ENCODE data around the gene RPS6KA2.
"Not testable (repeated sequence)": the region's sequence is repeated elsewhere in the genome, so short reads cannot be mapped to it uniquely, and the experiment has no call there.

RPS6KA2 gene

DNA sequence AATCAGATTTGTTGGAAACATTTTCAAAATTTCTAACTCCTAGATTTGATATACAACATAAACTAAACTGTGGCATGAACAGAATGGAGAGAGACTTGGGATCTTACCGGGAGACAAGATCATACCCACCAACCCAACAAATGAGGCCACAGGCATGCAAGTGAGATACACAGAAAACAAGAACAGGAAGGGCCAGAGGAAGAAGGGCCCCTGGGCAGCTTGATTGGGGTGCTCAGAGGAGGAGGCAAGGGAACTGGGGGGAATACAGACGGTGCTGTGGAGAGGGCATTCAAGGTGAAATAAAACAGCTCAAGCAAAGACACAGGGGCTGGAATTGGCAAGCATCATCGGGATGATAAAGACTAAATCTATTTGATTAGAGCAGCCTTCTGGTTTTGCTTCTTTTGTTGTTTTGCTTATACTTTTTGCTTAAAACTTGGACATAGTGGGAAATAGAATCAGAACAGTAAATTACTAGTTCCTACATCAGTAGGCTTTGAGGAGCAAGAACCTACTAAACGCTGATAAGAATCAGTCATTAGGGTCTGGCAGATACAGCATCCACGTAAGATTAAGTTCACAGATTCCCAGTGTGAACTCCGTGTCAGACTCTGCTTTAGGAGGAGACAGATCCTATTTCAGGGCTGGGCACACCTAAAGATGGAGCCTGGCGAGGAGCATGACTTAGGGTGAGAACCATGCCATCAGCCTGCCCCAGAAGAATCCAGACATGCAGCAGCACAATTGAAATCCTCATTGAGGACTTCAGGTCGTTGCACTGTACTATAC is 37.1 kb downstream of the RPS6KA2 start:
- DNase-seq = no peak
- Mint-ChIP-seq H3K27me3 (no peaks in the 10 kb centered on the region), H3K4me1 (peaks cover 9% of the 10 kb centered on the region), H3K9me3 (no peaks in the 10 kb centered on the region), H3K36me3 (no peaks in the 10 kb centered on the region), H3K27ac (no peak overlapping the region), H3K4me3 (no peak overlapping the region)
- CTCF ChIA-PET = no interaction called here

DNA sequence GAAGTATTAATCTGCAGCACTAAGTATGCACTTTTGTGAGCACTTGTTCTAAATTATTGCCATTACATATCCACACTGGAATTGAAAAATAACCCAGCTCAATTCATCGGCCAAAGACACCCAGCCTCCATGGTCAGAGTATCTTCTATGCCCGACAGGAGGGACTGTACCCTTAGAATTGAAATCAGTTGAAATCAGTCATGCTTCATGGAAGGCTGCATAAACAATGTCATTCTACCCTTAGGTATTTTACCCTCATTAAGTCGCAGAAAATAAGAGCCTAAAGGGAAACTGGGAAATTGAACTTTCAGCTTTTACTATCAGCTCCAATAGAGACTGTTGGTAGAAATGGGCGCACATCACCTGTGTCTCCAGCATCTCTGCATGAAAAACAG is 37.7 kb downstream of the RPS6KA2 start:
- no peaks in the 10 kb centered on the region for H3K36me3 Mint-ChIP-seq
- CTCF ChIA-PET = interaction anchor here (0.6 kb wide), 1 partner anchor 275 kb away, joined by 4 read pairs; no protein-coding TSS in a partner anchor
- no peak overlapping the region for H3K4me3 Mint-ChIP-seq
- H3K27ac Mint-ChIP-seq = no peak overlapping the region
- no peak for DNase-seq
- H3K9me3 Mint-ChIP-seq = no peaks in the 10 kb centered on the region
- peaks cover 9% of the 10 kb centered on the region for H3K4me1 Mint-ChIP-seq
- no peaks in the 10 kb centered on the region for H3K27me3 Mint-ChIP-seq

DNA sequence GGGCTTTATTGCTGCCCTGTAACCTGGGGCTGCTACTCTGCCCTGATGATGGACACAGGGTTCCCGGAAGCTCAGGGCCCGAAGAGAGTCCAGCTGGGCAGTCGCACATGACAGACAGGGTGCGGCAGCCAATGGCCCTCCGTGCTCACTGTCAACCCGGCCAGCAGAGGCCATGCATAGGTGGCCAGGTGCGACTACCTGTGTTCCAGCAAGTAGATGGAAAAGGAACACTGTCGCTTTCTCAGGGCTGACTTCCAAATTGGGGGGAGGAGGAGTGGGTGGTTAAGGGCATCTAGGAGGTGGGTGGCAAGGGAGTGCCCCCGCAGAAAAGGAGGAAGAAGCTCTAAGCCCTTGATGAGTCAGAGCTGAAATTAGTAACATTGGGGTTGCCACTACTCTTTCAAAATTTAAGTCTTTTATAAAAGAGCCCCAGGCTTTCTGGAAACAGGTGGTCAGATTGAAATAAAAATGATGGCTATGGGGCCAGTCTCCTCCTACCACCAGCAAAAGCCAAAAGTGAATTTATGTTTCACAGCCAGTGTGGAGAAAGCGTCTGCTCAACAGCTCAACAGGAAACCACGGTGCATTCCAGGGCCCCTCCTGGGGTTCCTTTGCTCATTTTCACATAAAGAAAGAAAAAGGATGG is 38.2 kb downstream of the RPS6KA2 start:
- H3K27ac Mint-ChIP-seq = no peak overlapping the region
- CTCF ChIA-PET = interaction anchor here (0.6 to 1.1 kb wide), 2 partner anchors 189 to 274 kb away, joined by 3 to 4 read pairs; no protein-coding TSS in a partner anchor

DNA sequence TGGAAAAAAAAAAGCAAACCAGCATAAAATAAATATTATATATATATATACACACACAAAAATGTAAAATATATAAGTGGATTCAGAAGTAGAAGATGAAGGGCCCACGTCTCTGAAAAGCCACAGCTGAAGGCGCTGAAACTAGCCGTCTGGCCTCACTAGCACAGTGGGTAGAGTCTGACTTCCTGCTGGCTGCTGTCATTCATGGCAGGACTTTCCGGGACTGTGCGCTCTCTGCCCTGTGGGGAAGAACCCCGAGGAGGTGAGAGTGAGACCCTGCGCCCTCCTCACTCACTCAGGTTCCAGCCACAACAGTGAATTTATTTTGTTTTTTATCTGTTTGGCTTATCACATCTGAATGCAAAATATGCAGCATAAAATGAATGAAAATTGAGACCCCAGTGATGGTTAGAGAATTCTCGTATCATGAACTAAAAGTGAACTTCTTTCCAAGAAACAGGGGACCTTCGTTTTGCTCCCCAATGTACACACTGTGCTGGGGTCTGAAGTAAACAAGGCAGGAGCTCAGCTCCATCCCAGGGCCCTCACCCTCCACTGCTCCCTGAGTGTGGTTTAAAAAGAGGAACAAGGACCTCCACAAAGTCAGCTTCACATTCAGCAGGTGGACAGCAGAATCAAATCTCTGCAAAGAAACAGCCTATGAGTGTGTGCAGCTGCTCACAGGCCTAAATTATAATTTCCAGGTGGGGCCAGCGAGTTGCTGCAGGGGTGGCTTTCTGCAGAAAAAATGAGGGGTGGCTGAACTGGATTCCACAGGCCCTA is 39.2 kb downstream of the RPS6KA2 start:
- no peaks in the 10 kb centered on the region for H3K36me3 Mint-ChIP-seq
- CTCF ChIA-PET = interaction anchor here (1.1 kb wide), 1 partner anchor 188 kb away, joined by 3 read pairs; no protein-coding TSS in a partner anchor
- DNase-seq = no peak
- H3K9me3 Mint-ChIP-seq = no peaks in the 10 kb centered on the region
- H3K4me1 Mint-ChIP-seq = peaks cover 9% of the 10 kb centered on the region
- no peaks in the 10 kb centered on the region for H3K27me3 Mint-ChIP-seq
- no peak overlapping the region for H3K27ac Mint-ChIP-seq
- no peak overlapping the region for H3K4me3 Mint-ChIP-seq

More for the DNA sequence above, 38.2 kb downstream of the RPS6KA2 start:
- H3K27me3 Mint-ChIP-seq = no peaks in the 10 kb centered on the region
- no peak for DNase-seq
- H3K36me3 Mint-ChIP-seq = no peaks in the 10 kb centered on the region
- H3K4me3 Mint-ChIP-seq = no peak overlapping the region
- H3K9me3 Mint-ChIP-seq = no peaks in the 10 kb centered on the region
- H3K4me1 Mint-ChIP-seq = peaks cover 9% of the 10 kb centered on the region

DNA sequence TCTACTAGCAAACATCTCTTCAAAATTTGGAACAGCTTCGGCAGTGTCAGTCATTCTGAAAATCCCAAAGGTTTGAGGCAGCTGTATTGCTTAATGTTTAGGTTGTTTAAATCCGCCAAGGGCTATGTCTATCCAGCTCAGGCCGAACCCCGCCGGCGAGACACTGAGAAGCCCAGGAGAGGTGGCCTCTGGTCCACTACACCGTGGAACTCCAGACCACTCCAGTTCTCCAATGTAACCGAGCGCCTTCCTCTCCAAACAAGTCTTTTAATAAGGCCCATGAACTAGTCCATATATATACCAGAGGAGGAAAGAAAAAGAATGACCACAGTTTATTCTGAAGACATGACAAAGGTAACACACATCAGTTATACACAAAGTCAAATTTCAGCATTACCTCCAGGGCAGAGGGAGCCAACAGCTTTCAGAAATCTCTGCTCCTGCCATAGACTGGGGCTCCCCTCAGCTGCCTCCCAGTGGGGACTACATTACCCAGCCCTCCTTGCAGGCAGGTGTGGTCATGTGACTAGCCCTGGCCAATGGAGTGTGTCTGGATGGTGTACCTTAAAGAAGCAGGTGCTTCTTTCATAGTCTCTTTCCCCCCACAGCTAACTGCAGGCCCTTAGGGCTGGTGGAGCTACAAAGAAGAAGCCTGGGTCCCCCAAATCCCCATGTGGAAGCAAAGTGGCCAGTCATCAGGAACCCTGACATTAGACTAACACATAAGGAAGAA is 40.5 kb downstream of the RPS6KA2 start, which contains the start of gene RAMACL:
Gene RAMACL (minus strand): TSS at position 255 of the 733 bp plus-strand sequence. CDS start 201 bp downstream, at position 54.
- Mint-ChIP-seq H3K27ac (no peak within 1 kb of the TSS), H3K27me3 (no peaks in the 10 kb centered on the region)
- CTCF ChIA-PET = no interaction called here

DNA sequence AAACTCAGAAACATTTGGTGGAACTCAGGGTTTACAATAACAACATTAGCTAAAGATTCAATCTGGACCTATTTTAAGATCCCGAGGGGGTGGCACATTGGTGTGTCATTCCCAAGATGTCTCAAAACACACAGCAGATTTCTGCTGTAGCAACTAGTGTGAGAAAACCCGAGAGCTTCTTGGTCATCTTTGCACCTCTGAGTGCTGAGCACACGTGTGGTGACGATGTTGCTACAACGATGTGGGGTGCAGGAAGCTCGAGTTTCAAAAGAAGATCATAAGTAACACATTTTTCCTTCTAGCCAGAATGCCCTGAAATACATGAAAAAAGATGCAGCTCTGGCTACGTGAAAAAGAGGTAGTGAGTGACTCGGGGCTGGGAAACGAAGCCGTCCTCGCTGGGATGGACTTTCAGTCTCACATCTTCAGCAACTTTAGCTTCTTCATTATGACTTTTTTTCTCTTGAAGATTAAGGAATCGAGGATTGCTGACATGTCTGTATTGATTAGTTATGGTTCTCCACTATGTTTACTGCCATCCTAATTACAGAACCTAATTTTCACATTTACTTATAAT is 42.1 kb downstream of the RPS6KA2 start:
- no peak overlapping the region for H3K4me3 Mint-ChIP-seq
- H3K9me3 Mint-ChIP-seq = no peaks in the 10 kb centered on the region
- H3K36me3 Mint-ChIP-seq = no peaks in the 10 kb centered on the region
- DNase-seq = no peak
- no peak overlapping the region for H3K27ac Mint-ChIP-seq
- H3K27me3 Mint-ChIP-seq = no peaks in the 10 kb centered on the region
- H3K4me1 Mint-ChIP-seq = peaks cover 9% of the 10 kb centered on the region
- CTCF ChIA-PET = no interaction called here

More for the DNA sequence above, 40.5 kb downstream of the RPS6KA2 start, which contains the start of gene RAMACL:
- peak; percentile 65 for DNase-seq
- H3K4me3 Mint-ChIP-seq = no peak within 1 kb of the TSS
- no peaks in the 10 kb centered on the region for H3K9me3 Mint-ChIP-seq
- H3K36me3 Mint-ChIP-seq = no peaks in the 10 kb centered on the region
- H3K4me1 Mint-ChIP-seq = peaks cover 9% of the 10 kb centered on the region

DNA sequence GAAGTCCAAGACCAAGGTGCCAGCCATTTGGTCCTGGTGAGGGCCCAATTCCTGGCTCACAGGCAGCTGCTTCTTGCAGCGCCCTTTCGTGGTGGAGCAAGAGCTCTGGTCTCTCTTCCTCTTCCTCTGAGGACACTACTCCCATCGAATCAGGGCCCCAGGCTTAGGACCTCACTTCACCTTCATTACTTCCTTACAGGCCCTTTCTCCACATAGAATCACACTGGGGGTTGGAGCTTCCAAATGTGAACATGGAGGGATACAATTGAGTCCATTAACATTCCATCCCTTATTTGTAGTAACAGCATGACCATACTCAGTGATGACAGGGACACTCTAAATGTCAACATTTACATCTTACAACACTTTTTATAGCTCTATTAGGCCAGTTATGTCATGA is 42.9 kb downstream of the RPS6KA2 start:
- CTCF ChIA-PET = interaction anchor here (1.3 kb wide), 1 partner anchor 270 kb away, joined by 5 read pairs; no protein-coding TSS in a partner anchor
- Mint-ChIP-seq H3K4me1 (peaks cover 6% of the 10 kb centered on the region), H3K36me3 (no peaks in the 10 kb centered on the region), H3K9me3 (no peaks in the 10 kb centered on the region), H3K4me3 (no peak overlapping the region), H3K27ac (no peak overlapping the region), H3K27me3 (no peaks in the 10 kb centered on the region)
- DNase-seq = no peak

DNA sequence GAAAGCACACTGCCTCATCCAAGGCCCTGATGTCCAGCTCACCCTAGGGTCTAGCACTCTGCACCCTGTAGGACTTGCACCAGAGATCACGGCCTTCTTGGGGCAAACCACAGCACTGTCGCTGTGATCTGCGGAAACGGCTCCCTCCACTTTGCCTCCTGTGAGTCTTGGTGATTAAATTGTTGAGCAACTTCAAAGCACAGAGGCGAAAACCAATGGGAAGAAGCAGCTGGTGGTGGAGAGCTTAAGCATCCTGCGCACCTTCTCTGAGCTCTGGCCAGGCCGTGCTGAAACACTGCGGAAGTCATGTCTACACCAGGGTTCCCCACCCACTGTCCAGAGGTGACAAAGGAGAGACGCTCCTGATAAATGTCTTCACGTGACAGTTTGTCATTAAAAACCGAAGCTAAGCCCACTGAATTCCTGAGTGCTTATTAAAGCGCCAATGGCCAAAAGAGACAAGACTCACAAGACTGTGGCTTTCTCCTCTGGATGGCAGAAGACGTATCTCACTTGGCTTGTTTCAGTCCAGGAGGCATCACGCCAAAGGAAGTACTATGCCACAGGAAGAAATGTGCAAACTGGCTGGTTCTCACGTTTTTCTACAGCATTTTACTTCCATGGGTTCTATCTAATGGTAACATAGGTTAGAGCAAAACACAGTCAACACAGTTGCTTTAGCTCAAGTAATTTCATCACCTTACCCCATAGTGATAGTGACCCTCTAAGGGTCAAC is 43.7 kb downstream of the RPS6KA2 start:
- no peak for DNase-seq
- H3K4me3 Mint-ChIP-seq = no peak overlapping the region
- no peaks in the 10 kb centered on the region for H3K27me3 Mint-ChIP-seq
- no peaks in the 10 kb centered on the region for H3K36me3 Mint-ChIP-seq
- H3K27ac Mint-ChIP-seq = no peak overlapping the region
- CTCF ChIA-PET = interaction anchor here (1.3 kb wide), 1 partner anchor 270 kb away, joined by 5 read pairs; no protein-coding TSS in a partner anchor
- no peaks in the 10 kb centered on the region for H3K4me1 Mint-ChIP-seq
- H3K9me3 Mint-ChIP-seq = no peaks in the 10 kb centered on the region

DNA sequence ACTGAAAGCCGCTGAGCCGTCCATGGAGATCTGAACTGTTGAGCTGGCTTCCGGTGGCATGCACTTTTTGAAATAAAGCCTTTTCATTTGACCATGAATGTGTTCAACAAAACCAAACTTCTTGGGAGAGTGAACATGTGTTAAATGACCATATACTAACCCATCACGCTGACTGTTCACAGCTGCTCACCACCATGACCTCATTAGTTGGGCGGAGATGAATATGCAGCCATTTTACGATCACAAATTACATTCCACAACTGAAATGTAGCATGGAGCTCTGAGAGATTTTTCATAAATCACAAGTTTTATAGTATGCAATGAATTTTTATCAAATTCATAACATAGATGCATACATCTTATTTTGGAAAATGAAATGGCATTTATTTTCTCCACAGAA is 44.8 kb downstream of the RPS6KA2 start:
- H3K27me3 Mint-ChIP-seq = no peaks in the 10 kb centered on the region
- H3K27ac Mint-ChIP-seq = no peak overlapping the region
- DNase-seq = no peak
- H3K4me1 Mint-ChIP-seq = no peaks in the 10 kb centered on the region
- no peaks in the 10 kb centered on the region for H3K9me3 Mint-ChIP-seq
- H3K4me3 Mint-ChIP-seq = no peak overlapping the region
- no peaks in the 10 kb centered on the region for H3K36me3 Mint-ChIP-seq
- CTCF ChIA-PET = no interaction called here

DNA sequence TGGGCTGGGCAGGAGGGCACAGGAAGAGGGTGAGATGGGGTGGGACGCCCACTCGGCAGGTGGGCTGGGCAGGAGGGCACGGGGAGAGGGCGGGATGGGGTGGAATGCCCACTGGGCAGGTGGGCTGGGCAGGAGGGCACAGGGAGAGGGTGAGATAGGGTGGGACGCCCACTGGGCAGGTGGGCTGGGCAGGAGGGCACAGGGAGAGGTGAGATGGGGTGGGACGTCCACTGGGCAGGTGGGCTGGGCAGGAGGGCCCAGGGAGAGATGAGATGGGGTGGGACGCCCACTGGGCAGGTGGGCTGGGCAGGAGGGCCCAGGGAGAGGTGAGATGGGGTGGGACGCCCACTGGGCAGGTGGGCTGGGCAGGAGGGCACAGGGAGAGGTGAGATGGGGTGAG is 45.2 kb downstream of the RPS6KA2 start:
- H3K27ac Mint-ChIP-seq, CTCF ChIA-PET: not testable (repeated sequence)

DNA sequence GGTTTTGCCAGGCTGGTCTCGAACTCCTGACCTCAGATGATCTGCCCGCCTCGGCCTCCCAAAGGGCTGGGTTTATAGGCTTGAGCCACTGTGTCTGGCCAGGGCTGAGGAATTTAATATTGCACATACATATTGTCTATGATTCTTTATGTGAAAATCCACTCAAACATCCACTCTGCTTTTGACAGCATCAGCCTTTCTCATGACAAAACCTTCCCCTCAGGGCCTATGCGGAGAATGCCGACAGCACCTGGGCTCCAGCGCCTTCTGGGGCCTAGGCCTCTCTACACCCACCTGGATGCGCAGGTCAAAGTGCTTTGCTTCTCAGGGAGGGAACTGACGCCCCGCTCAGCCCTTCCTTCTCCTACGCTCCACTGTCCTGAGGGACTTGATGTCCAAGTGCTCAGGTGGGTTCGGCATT is 46.0 kb downstream of the RPS6KA2 start:
- DNase-seq = no peak
- Mint-ChIP-seq H3K27me3 (no peaks in the 10 kb centered on the region), H3K4me3 (no peak overlapping the region), H3K4me1 (no peaks in the 10 kb centered on the region), H3K27ac (no peak overlapping the region), H3K36me3 (no peaks in the 10 kb centered on the region), H3K9me3 (peaks cover 3% of the 10 kb centered on the region)
- CTCF ChIA-PET = no interaction called here

More for the DNA sequence above, 45.2 kb downstream of the RPS6KA2 start:
- H3K4me3 Mint-ChIP-seq, DNase-seq, H3K4me1 Mint-ChIP-seq, H3K36me3 Mint-ChIP-seq, H3K27me3 Mint-ChIP-seq, H3K9me3 Mint-ChIP-seq: not testable (repeated sequence)

DNA sequence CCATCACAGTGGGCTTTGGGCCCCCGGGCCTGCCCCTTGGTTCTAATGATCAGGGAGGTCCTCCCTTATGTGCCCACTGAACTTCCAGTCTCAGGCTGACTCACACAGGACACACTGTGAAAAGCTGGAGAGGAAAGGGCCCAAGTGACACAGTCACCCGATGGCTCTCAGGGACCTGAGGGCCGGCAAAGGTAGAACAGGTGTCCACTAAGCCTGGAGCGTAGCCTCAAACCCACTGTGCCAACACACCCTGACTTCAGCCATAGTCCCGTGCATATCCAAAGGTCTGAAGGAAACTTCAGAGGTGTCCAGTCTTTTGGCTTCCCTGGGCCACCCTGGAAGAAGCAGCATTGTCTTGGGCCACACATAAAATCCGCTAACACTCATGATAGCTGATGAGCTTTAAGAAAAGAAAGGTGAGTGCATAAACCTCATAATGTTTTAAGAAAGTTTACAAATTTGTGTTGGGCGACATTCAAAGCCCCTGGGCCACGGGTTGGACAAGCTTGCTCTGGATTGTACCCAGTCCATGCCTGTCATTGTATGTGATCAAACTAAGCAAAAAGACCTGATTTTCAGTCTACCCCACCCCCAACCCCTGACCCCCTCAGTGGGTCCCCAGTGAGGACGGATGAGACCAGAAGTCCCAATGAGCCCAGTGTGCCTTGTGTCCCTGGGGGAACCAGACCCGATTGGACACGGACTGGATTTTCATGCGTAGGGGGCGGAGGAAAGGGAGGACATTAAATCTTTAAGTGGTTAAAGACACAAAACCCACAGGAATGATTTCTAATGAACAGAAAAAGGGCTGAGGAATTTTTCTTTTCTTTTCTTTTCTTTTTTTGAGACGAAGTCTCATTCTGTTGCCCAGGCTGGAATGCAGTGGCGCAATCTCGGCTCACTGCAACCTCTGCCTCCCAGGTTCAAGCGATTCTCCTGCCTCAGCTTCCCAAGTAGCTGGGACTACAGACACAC is 46.7 kb downstream of the RPS6KA2 start:
- Mint-ChIP-seq H3K4me1 (no peaks in the 10 kb centered on the region), H3K4me3 (no peak overlapping the region), H3K9me3 (peaks cover 5% of the 10 kb centered on the region), H3K27me3 (no peaks in the 10 kb centered on the region), H3K27ac (no peak overlapping the region), H3K36me3 (no peaks in the 10 kb centered on the region)
- DNase-seq = no peak
- CTCF ChIA-PET = no interaction called here
